Kidney epithelial cell (primary cell): ENCODE results near the gene TM2D3. TPM values are rescaled to one million over a fixed set of nuclear protein-coding genes. Genes with fewer than 3 reads are reported as not detected.
"Not testable (repeated sequence)": the region's sequence is repeated elsewhere in the genome, so short reads cannot be mapped to it uniquely, and the experiment has no call there.

ENCODE experiments used
- DNase-seq: peaks from one replicate; pipeline ENCODE4 v3.0.0-alpha.2; 2010; ENCODE audit warnings: low read depth
- H3K27me3 ChIP-seq: 2 replicates; pipeline ENCODE4 v1.6.0; 2011; ENCODE audit warnings: low read length; ENCODE audit not compliant: control insufficient read depth, insufficient read depth
- H3K36me3 ChIP-seq: 2 replicates; pipeline ENCODE4 v1.5.1; 2011; ENCODE audit warnings: low read length; ENCODE audit not compliant: control insufficient read depth, insufficient read depth
- H3K4me3 ChIP-seq: 2 replicates; pipeline ENCODE4 v1.5.1; 2011; ENCODE audit warnings: low read depth, mild to moderate bottlenecking, control low read depth, low read length
- total RNA-seq: library from RNA; depleted of rRNA; stranded (reverse); fragments of >200 nt; gene quantifications from 2 replicates; pipeline ENCODE4 v1.2.3, GENCODE V29; 2015
- TF ChIP-seq, protein P1 (sequence below): IDR thresholded peaks from 2 replicates; pipeline ENCODE4 v1.5.1; 2011; ENCODE audit warnings: mild to moderate bottlenecking, moderate library complexity, low read length, control low read depth, inconsistent platforms; ENCODE audit not compliant: insufficient read depth, poor library complexity, severe bottlenecking

The TM2D3 gene
- total RNA-seq, 1 donor from 2014 or later: 30.0 TPM

DNA sequence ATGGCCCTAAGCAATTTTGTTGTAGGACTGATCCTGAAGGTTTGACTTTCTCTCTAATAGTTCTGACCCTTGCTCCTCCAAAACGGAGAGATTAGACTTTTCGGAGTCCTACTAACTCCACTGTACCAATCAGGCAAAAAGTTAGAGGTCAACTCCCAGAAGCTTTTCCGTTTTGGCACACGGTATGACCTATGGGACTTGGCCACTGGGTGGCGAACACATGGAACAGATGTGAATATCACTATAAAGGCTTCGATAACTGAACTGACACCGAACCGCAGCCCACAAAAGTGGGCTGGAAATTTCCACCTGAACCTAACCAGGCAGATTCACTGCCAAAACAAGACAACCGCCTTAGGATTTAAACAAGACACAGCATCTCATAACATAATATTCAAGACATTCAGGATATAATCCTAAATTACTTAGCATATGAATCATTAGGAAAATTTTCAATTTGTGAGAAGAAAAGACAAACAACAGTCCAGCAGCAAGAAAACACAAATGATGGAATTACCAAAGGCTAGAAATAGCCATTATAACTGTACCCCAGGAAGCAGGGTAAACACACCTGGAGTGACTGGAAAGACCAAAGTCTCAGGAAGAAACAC lies 12.2 kb upstream of the TM2D3 start:
- H3K27me3 ChIP-seq: no peaks in the 10 kb centered on the region
- no peak overlapping the region for H3K4me3 ChIP-seq
- no peak for DNase-seq
- H3K36me3 ChIP-seq: no peaks in the 10 kb centered on the region
- TF ChIP-seq, protein P1, sequence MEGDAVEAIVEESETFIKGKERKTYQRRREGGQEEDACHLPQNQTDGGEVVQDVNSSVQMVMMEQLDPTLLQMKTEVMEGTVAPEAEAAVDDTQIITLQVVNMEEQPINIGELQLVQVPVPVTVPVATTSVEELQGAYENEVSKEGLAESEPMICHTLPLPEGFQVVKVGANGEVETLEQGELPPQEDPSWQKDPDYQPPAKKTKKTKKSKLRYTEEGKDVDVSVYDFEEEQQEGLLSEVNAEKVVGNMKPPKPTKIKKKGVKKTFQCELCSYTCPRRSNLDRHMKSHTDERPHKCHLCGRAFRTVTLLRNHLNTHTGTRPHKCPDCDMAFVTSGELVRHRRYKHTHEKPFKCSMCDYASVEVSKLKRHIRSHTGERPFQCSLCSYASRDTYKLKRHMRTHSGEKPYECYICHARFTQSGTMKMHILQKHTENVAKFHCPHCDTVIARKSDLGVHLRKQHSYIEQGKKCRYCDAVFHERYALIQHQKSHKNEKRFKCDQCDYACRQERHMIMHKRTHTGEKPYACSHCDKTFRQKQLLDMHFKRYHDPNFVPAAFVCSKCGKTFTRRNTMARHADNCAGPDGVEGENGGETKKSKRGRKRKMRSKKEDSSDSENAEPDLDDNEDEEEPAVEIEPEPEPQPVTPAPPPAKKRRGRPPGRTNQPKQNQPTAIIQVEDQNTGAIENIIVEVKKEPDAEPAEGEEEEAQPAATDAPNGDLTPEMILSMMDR: peak; percentile 15

DNA sequence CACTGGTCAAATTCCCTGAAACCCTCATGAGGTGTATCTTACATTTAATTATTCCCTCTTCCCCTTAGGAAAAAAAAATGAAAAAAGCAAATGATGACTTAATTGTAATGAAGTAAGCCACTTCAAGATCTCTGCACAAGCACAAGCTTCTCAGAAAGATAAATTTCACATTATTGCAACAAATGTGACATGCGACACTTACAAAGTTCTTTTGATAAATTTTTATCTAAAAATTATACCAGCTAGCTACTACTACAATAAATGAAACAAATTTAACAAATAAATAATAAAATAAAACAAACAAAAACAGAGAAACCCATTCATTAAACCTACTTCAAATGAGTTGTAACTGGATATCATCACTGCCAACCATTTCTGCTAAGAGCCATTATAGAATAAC lies 10.0 kb upstream of the TM2D3 start:
- TF ChIP-seq, protein P1: no peak
- H3K36me3 ChIP-seq: no peaks in the 10 kb centered on the region
- H3K4me3 ChIP-seq: no peak overlapping the region
- no peaks in the 10 kb centered on the region for H3K27me3 ChIP-seq
- DNase-seq: no peak

DNA sequence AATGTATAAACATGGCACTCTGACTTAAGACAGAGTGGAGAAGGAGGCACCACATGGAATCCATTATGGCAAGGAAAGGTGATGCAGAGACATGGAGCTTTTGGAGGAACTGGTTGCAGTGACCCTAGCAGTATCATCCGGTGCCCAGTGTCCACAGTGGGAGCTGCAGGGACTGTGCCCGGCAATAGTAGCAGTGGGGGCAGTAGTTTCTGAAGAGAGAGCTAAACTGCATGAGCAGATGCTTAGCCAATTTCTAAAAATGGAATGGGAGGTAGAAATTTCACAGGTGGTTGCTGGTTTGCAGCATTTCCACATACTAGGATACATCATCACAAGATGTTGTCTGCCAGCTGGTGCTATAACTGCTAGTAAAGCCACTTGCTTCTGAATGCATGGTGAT lies 7.8 kb upstream of the TM2D3 start:
- Histone ChIP-seq H3K27me3 (no peaks in the 10 kb centered on the region), H3K4me3 (no peak overlapping the region), H3K36me3 (no peaks in the 10 kb centered on the region)
- DNase-seq: no peak
- TF ChIP-seq, protein P1: no peak

DNA sequence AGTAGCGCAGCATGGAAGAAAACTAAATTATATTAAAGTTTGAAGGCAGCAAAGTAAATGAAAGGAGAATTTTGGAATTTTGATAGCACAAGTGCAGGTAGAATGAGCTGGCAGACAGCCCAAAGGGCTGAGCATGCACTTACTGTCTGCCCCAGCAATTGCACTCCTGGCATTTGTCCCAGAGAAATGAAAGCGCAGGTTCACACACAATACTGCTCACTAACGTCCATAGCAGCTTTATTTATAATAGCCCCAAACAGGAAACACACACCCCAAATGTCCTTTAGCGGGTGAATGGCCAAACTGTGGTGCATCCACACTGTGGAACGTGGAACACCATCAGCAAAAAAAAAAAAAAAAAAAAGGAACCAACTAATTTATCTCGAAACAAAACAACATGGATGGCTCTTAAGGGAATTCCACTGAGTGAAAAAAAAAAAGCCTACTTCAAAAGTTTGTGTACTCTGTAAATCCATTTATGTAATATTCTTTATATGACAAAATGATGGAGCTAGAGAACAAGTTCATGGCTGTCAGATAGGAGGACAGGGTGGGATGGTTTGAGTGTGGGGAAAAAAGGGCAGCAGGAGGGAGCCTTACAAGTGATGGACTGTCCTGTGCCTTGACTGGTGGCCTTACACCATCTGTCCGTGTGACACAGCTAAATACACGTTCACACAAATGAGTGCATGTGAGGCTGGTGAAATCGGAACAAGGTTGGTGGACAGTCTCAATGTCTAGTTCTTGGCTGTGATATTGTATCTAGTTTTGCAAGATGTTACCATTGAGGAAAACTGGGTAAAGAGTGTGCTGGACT lies 6.0 kb upstream of the TM2D3 start:
- Histone ChIP-seq H3K27me3 (no peaks in the 10 kb centered on the region), H3K4me3 (no peak overlapping the region), H3K36me3 (no peaks in the 10 kb centered on the region)
- TF ChIP-seq, protein P1: no peak
- DNase-seq: no peak

DNA sequence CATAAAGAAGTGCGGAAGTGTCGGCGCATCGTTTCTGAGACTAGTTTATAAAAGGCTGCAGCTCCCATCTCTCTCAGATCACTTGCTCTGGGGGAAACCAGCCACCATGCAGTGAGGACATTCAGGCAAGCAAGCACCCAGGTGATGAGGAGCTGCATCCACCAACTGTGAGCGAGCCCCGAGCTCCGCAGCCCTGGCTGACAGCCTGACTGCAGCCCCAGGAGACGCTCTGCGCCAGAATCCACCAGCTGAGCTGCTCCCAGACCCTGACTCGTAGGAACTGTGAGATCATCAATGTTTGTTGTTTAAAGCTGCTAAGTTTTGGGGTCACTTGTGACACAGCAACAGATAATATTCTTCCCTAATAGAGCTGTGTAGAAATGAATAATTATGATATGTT lies 5.0 kb upstream of the TM2D3 start:
- H3K4me3 ChIP-seq: no peak overlapping the region
- H3K27me3 ChIP-seq: no peaks in the 10 kb centered on the region
- no peak for DNase-seq
- TF ChIP-seq, protein P1: no peak
- H3K36me3 ChIP-seq: no peaks in the 10 kb centered on the region

DNA sequence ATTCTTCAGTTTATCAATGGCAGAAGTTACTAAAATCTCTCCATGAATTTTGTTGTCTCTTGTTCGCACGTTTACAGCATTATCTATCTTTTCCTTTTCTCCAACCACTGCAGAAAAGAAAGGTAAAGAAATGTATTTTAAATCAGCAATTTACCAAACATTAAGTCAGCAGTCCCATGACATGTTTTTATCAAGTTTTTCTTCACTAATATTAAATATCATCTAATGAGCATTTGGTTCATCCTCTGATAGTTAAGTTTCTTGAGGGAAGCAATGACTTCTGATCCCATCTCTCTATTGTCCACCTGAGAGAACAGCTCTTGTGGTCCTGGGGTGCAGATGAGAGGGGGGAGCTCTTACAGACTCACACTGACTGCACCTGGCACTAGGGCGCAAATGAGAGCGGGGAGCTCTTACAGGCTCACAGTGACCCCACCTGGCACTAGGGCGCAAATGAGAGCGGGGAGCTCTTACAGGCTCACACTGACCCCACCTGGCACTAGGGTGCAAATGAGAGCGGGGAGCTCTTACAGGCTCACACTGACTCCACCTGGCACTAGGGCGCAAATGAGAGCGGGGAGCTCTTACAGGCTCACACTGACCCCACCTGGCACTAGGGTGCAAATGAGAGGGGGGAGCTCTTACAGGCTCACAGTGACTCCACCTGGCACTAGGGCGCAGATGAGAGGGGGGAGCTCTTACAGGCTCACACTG lies 2.6 kb upstream of the TM2D3 start:
- DNase-seq, H3K27me3 ChIP-seq, H3K4me3 ChIP-seq, H3K36me3 ChIP-seq: not testable (repeated sequence)
